Lower leg skin (tissue), 3 donors: ENCODE results near the gene ZBTB32.
A peak's percentile ranks its signal among the peaks of the same experiment; 100 is the strongest.

Experiments used
- POLR2A ChIP-seq, 2 donors: fragments of 450-650 bp; IDR thresholded peaks; one replicate each; pipeline ENCODE4 v1.6.1; 2016 to 2017; ENCODE audit warnings: antibody characterized with exemption in 2 of 2, mild to moderate bottlenecking in 1 of 2, moderate library complexity in 1 of 2
- TF ChIP-seq, protein P1 (sequence below), 3 donors: fragments of 450-650 bp; IDR thresholded peaks; one replicate each; pipeline ENCODE4 v1.5.1; 2016; ENCODE audit warnings: antibody characterized with exemption in 3 of 3, mild to moderate bottlenecking in 3 of 3, moderate library complexity in 2 of 3

- TF ChIP-seq, protein P1, sequence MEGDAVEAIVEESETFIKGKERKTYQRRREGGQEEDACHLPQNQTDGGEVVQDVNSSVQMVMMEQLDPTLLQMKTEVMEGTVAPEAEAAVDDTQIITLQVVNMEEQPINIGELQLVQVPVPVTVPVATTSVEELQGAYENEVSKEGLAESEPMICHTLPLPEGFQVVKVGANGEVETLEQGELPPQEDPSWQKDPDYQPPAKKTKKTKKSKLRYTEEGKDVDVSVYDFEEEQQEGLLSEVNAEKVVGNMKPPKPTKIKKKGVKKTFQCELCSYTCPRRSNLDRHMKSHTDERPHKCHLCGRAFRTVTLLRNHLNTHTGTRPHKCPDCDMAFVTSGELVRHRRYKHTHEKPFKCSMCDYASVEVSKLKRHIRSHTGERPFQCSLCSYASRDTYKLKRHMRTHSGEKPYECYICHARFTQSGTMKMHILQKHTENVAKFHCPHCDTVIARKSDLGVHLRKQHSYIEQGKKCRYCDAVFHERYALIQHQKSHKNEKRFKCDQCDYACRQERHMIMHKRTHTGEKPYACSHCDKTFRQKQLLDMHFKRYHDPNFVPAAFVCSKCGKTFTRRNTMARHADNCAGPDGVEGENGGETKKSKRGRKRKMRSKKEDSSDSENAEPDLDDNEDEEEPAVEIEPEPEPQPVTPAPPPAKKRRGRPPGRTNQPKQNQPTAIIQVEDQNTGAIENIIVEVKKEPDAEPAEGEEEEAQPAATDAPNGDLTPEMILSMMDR (IDR thresholded peaks at IDR 0.05), result peak in 1 of 3 donors; percentile 12
- no peak for TF ChIP-seq POLR2A (IDR thresholded peaks at IDR 0.05)
Observed at GRCh38 chr19:35702223-35703012, 1.9 kb upstream of the ZBTB32 start.
